ENCODE results near the gene LITAF.

The LITAF gene

GRCh38 chr16:11497851-11498289, 88.8 kb downstream of the LITAF start:
- DNase-seq (ENCODE audit: extremely low read depth in 1 of 2, low read depth in 1 of 2), result no peak
